ENCODE data around the gene FABP6.

Gene FABP6

DNA sequence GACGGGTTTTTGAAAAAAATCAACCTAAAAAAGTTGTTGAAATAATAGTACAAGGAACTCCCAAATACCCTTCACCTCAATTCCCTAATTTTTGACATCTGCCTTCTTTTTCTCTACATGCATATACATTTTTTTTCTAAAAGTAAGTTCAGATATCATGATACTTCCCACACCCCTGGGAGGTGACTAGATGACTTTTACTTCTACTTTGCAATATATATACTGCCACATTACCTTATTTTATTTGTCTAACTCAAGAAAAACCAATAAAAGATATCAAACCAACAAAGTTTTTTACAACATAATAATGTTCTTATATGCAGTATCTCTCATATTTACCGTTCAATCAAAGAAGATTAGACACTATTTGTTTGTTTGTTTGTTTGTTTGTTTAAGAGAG, 52.0 kb downstream of the FABP6 start:
- no peaks in the 10 kb centered on the region for H3K36me3 Mint-ChIP-seq
- peaks cover 12% of the 10 kb centered on the region for H3K27me3 Mint-ChIP-seq
- no peaks in the 10 kb centered on the region for H3K9me3 Mint-ChIP-seq
- no peak for DNase-seq
- H3K4me3 Mint-ChIP-seq: no peak overlapping the region
- no peaks in the 10 kb centered on the region for H3K4me1 Mint-ChIP-seq
- CTCF ChIA-PET: no interaction called here
- H3K27ac Mint-ChIP-seq: no peak overlapping the region

DNA sequence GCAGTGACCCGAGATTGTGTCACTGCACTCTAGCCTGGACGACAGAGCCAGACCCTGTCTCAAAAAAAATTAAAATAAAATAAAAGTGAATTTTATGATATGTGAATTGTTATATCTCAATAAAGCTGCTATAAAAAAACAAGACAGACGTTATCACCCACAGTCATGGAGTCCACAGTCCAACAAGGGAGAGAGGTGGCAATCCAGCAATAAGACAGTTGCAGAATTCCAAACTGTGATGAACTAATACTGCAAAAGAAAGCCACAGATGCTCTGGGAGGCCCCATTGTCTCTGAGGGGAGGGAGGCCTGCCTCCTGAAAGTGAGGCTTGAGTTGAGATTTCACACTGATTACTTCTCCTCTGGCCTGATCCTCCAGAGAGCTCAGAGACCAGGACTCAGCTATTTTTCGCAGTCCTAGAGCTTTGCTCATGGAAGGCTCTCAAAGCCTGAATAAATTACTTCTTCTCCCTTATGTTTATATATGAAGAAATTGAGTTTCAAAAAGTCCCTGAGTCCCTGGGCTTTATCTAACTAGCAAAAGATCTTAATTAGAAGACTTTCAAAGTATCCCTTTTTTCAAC, 55.1 kb downstream of the FABP6 start:
- peaks cover 14% of the 10 kb centered on the region for H3K27me3 Mint-ChIP-seq
- H3K27ac Mint-ChIP-seq: no peak overlapping the region
- H3K36me3 Mint-ChIP-seq: no peaks in the 10 kb centered on the region
- no peak overlapping the region for H3K4me3 Mint-ChIP-seq
- H3K9me3 Mint-ChIP-seq: no peaks in the 10 kb centered on the region
- CTCF ChIA-PET: no interaction called here
- H3K4me1 Mint-ChIP-seq: no peaks in the 10 kb centered on the region
- DNase-seq: no peak

DNA sequence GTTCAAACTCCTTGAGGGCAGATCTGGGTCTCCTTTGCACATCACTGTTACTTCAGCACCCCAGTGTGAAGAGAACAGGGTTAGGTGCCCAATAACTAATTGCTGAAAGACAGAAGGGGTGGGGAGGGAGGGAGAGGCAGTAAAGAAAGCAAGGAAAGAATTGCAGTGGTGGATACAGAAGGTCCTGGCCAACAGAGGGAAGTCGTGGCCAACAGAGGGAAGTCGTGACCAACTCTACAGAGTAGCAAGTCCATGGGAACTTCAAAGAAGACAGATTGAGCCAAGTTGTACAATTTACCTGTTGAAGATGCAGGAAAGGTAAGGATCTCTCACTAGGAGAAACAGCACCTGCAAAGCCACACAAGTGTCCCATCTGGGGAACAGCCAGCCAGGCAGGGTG, 56.0 kb downstream of the FABP6 start:
- H3K4me3 Mint-ChIP-seq: no peak overlapping the region
- no peaks in the 10 kb centered on the region for H3K36me3 Mint-ChIP-seq
- no peaks in the 10 kb centered on the region for H3K9me3 Mint-ChIP-seq
- CTCF ChIA-PET: no interaction called here
- H3K27ac Mint-ChIP-seq: no peak overlapping the region
- no peaks in the 10 kb centered on the region for H3K4me1 Mint-ChIP-seq
- peaks cover 16% of the 10 kb centered on the region for H3K27me3 Mint-ChIP-seq
- no peak for DNase-seq

DNA sequence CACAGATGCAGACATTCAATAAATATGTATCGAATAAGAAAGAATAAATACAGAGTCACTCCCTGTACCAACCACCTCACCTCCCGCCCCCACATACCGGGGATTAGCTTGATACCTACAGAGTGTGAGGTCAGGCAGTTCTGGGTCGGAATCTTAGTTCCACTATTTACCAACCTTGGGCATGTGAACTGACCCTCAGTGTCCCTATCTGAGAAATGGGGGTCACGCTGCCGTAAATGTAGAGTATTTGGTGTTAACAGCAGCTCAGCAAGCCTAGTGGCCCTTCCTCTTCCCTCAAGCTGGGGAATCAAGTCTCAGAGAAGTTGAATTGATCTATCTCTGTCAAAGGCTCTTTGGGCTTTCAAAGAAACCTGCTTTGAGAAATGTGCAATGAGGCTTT, 57.6 kb downstream of the FABP6 start:
- no peak for DNase-seq
- no peaks in the 10 kb centered on the region for H3K36me3 Mint-ChIP-seq
- H3K27me3 Mint-ChIP-seq: peaks cover 14% of the 10 kb centered on the region
- H3K9me3 Mint-ChIP-seq: no peaks in the 10 kb centered on the region
- no peak overlapping the region for H3K27ac Mint-ChIP-seq
- H3K4me3 Mint-ChIP-seq: no peak overlapping the region
- CTCF ChIA-PET: no interaction called here
- H3K4me1 Mint-ChIP-seq: no peaks in the 10 kb centered on the region

DNA sequence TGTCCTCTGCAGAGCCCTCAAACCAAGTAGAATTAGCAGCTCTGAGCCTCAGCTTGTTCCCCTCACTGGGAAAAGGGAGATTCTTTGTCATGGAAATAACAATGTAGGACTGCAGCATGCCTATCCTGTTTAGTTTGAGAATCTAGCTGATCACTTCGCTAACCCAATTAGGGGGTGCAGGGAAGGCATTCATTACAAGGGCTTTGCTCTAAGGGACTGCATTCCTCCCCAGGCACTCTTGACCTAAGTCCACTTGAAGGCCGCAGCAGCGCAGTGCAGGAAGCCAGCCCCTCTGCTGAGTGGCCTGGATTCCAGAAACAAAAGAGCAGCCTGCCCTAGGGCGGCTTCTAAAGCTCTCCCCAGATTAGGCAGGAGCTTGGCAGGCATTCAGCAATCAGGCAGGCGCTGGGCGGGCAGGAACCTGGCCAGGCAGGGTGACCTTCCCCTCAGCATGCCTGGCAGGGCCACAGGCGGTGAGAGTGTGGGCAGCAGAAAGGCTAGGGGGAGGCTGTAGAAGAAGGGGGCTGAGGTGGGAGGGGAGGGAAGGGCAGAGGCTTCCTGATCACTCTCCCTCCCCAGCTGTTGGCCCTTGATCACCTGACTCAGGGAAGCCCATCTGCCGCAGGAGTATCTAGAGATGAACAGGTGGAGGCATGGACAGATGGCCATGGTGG, 58.2 kb downstream of the FABP6 start:
- no peaks in the 10 kb centered on the region for H3K4me1 Mint-ChIP-seq
- no peak overlapping the region for H3K27ac Mint-ChIP-seq
- CTCF ChIA-PET: no interaction called here
- H3K4me3 Mint-ChIP-seq: no peak overlapping the region
- H3K36me3 Mint-ChIP-seq: no peaks in the 10 kb centered on the region
- no peak for DNase-seq
- H3K27me3 Mint-ChIP-seq: peaks cover 14% of the 10 kb centered on the region
- no peaks in the 10 kb centered on the region for H3K9me3 Mint-ChIP-seq
